Activated gamma-delta T cell treated with anti-CD3 and anti-CD28 coated beads, Interleukin-2, amount 50 U/mL, for 16 hours (primary cell): ENCODE measurements around the gene NXNL2.

ENCODE experiments used
- DNase-seq: peaks from one replicate; pipeline ENCODE4 v3.0.0-alpha.2; 2020; ENCODE audit warnings: low read depth

NXNL2 gene

GRCh38 chr9:88534456-88535225 lies at the start of gene NXNL2:
TSS of gene NXNL2 (plus strand) at chr9:88535178. CDS start at chr9:88535435, 257 bp downstream.
- DNase-seq: no peak

- DNase-seq: no peak
Observed at GRCh38 chr9:88488166-88488565, 46.8 kb upstream of the NXNL2 start.

- no peak for DNase-seq
Observed at GRCh38 chr9:88494983-88495721, 39.8 kb upstream of the NXNL2 start.

- no peak for DNase-seq
Observed at GRCh38 chr9:88497224-88497623, 37.8 kb upstream of the NXNL2 start.

- DNase-seq: no peak
Observed at GRCh38 chr9:88498880-88499279, 36.1 kb upstream of the NXNL2 start.

- no peak for DNase-seq
Observed at GRCh38 chr9:88501086-88501485, 33.9 kb upstream of the NXNL2 start.

GRCh38 chr9:88502552-88503034 lies 32.4 kb upstream of the NXNL2 start:
- no peak for DNase-seq

GRCh38 chr9:88503081-88503844 lies 31.7 kb upstream of the NXNL2 start:
- no peak for DNase-seq

GRCh38 chr9:88503845-88504764 lies 30.9 kb upstream of the NXNL2 start:
- DNase-seq: no peak

- DNase-seq: no peak
Observed at GRCh38 chr9:88508326-88508725, 26.7 kb upstream of the NXNL2 start.

- DNase-seq: no peak
Observed at GRCh38 chr9:88511906-88512305, 23.1 kb upstream of the NXNL2 start.

GRCh38 chr9:88514247-88514646 lies 20.7 kb upstream of the NXNL2 start:
- no peak for DNase-seq

GRCh38 chr9:88521308-88521707 lies 13.7 kb upstream of the NXNL2 start:
- no peak for DNase-seq

GRCh38 chr9:88522360-88522759 lies 12.6 kb upstream of the NXNL2 start:
- no peak for DNase-seq

GRCh38 chr9:88523056-88523455 lies 11.9 kb upstream of the NXNL2 start:
- DNase-seq: no peak

- no peak for DNase-seq
Observed at GRCh38 chr9:88524911-88525310, 10.1 kb upstream of the NXNL2 start.

- DNase-seq: no peak
Observed at GRCh38 chr9:88527618-88528017, 7.4 kb upstream of the NXNL2 start.

- DNase-seq: no peak
Observed at GRCh38 chr9:88528080-88528790, 6.7 kb upstream of the NXNL2 start.

GRCh38 chr9:88529496-88529895 lies 5.5 kb upstream of the NXNL2 start:
- no peak for DNase-seq

- no peak for DNase-seq
Observed at GRCh38 chr9:88530051-88530450, 4.9 kb upstream of the NXNL2 start.
